Stimulated activated effector memory CD8-positive, alpha-beta T cell treated with anti-CD3 and anti-CD28 coated beads, Interleukin-12 subunit alpha, Interleukin-12 subunit beta, amount 100 ng/mL, for 72 hours (primary cell): Measurements from ENCODE around the gene IFI6.
A peak's percentile ranks its signal among the peaks of the same experiment; 100 is the strongest.
"Not testable (repeated sequence)": the region's sequence is repeated elsewhere in the genome, so short reads cannot be mapped to it uniquely, and the experiment has no call there.

Experiments used
- ATAC-seq: fragments of 150-1000 bp; cut with Tn5 transposase; 2 replicates; pipeline ENCODE4 v1.10.0; 2021
- DNase-seq, 2 donors: peaks; one replicate each; pipeline ENCODE4 v3.0.0; 2021 to 2022; ENCODE audit warnings: low spot score in 2 of 2
- H3K27ac Mint-ChIP-seq: one replicate; pipeline ENCODE4 v1.8.0; 2022; ENCODE audit warnings: mild to moderate bottlenecking, mixed read lengths
- H3K36me3 Mint-ChIP-seq: one replicate; pipeline ENCODE4 v1.8.0; 2022; ENCODE audit warnings: mild to moderate bottlenecking, mixed read lengths
- H3K4me1 Mint-ChIP-seq: one replicate; pipeline ENCODE4 v1.8.0; 2022; ENCODE audit warnings: mixed read lengths
- H3K4me3 Mint-ChIP-seq: one replicate; pipeline ENCODE4 v1.8.0; 2022; ENCODE audit warnings: mild to moderate bottlenecking, mixed read lengths
- H3K9me3 Mint-ChIP-seq: one replicate; pipeline ENCODE4 v1.8.0; 2022; ENCODE audit warnings: mixed read lengths

The IFI6 gene

GRCh38 chr1:27671964-27672749 lies at the start of gene IFI6:
Gene IFI6, minus strand, starts transcription at chr1:27672192. Its CDS starts 2,878 bp downstream, at chr1:27669314.
- H3K4me1 Mint-ChIP-seq = peaks cover 30% of the 10 kb centered on the region
- peaks cover 4% of the 10 kb centered on the region for H3K36me3 Mint-ChIP-seq
- H3K9me3 Mint-ChIP-seq = no peaks in the 10 kb centered on the region
- DNase-seq = peak; percentile 48 to 90
- peak; percentile 94 for ATAC-seq
- peak within 1 kb of the TSS; percentile 79 for H3K4me3 Mint-ChIP-seq
- peak within 1 kb of the TSS; percentile 88 for H3K27ac Mint-ChIP-seq

GRCh38 chr1:27719286-27720251 lies 47.6 kb upstream of the IFI6 start:
- no peak for ATAC-seq
- H3K36me3 Mint-ChIP-seq = no peaks in the 10 kb centered on the region

GRCh38 chr1:27716262-27716895 lies 44.4 kb upstream of the IFI6 start:
- peaks cover 9% of the 10 kb centered on the region for H3K9me3 Mint-ChIP-seq
- no peak overlapping the region for H3K4me3 Mint-ChIP-seq
- no peaks in the 10 kb centered on the region for H3K36me3 Mint-ChIP-seq
- H3K27ac Mint-ChIP-seq = no peak overlapping the region
- H3K4me1 Mint-ChIP-seq = peaks cover 7% of the 10 kb centered on the region
- DNase-seq (no peak), ATAC-seq (no peak)

More at GRCh38 chr1:27719286-27720251, 47.6 kb upstream of the IFI6 start:
- H3K4me1 Mint-ChIP-seq = peaks cover 7% of the 10 kb centered on the region
- H3K9me3 Mint-ChIP-seq = peaks cover 9% of the 10 kb centered on the region
- peak overlapping the region; percentile 1 for H3K27ac Mint-ChIP-seq
- no peak overlapping the region for H3K4me3 Mint-ChIP-seq
- no peak for DNase-seq

GRCh38 chr1:27713869-27714513 lies 42.0 kb upstream of the IFI6 start:
- Mint-ChIP-seq H3K27ac (no peak overlapping the region), H3K4me3 (no peak overlapping the region), H3K36me3 (no peaks in the 10 kb centered on the region), H3K9me3 (peaks cover 9% of the 10 kb centered on the region), H3K4me1 (peaks cover 7% of the 10 kb centered on the region)
- DNase-seq (no peak), ATAC-seq (no peak)

GRCh38 chr1:27713139-27713725 lies 41.2 kb upstream of the IFI6 start:
- DNase-seq = no peak
- ATAC-seq = no peak
- Mint-ChIP-seq H3K27ac (no peak overlapping the region), H3K4me3 (no peak overlapping the region), H3K36me3 (no peaks in the 10 kb centered on the region), H3K9me3 (peaks cover 9% of the 10 kb centered on the region), H3K4me1 (peaks cover 7% of the 10 kb centered on the region)

GRCh38 chr1:27710574-27710973 lies 38.6 kb upstream of the IFI6 start:
- Mint-ChIP-seq H3K9me3 (no peaks in the 10 kb centered on the region), H3K4me3 (no peak overlapping the region), H3K27ac (no peak overlapping the region), H3K4me1 (no peaks in the 10 kb centered on the region), H3K36me3 (no peaks in the 10 kb centered on the region)
- DNase-seq (no peak), ATAC-seq (no peak)

GRCh38 chr1:27705545-27705944 lies 33.6 kb upstream of the IFI6 start:
- Mint-ChIP-seq H3K4me3 (no peak overlapping the region), H3K9me3 (peaks cover 5% of the 10 kb centered on the region), H3K36me3 (no peaks in the 10 kb centered on the region), H3K4me1 (no peaks in the 10 kb centered on the region), H3K27ac (no peak overlapping the region)
- ATAC-seq (no peak), DNase-seq (no peak)

- Mint-ChIP-seq H3K4me1 (no peaks in the 10 kb centered on the region), H3K9me3 (peaks cover 5% of the 10 kb centered on the region), H3K27ac (no peak overlapping the region), H3K4me3 (no peak overlapping the region), H3K36me3 (no peaks in the 10 kb centered on the region)
- DNase-seq = no peak
- no peak for ATAC-seq
These were observed 33.0 kb upstream of the IFI6 start for GRCh38 chr1:27704958-27705357.

GRCh38 chr1:27696835-27697234 lies 24.8 kb upstream of the IFI6 start:
- not testable (repeated sequence) for H3K27ac Mint-ChIP-seq, H3K9me3 Mint-ChIP-seq, ATAC-seq, H3K4me3 Mint-ChIP-seq, DNase-seq, H3K4me1 Mint-ChIP-seq, H3K36me3 Mint-ChIP-seq

- H3K4me3 Mint-ChIP-seq = peak overlapping the region; percentile 62
- ATAC-seq (peak; percentile 69), DNase-seq (no peak)
- H3K4me1 Mint-ChIP-seq = peaks cover 19% of the 10 kb centered on the region
- H3K27ac Mint-ChIP-seq = peak overlapping the region; percentile 94
- H3K36me3 Mint-ChIP-seq = no peaks in the 10 kb centered on the region
- H3K9me3 Mint-ChIP-seq = no peaks in the 10 kb centered on the region
These were observed 18.2 kb upstream of the IFI6 start for GRCh38 chr1:27690183-27690582.

GRCh38 chr1:27689423-27690173 lies 17.6 kb upstream of the IFI6 start:
- H3K27ac Mint-ChIP-seq = peak overlapping the region; percentile 94
- H3K36me3 Mint-ChIP-seq = no peaks in the 10 kb centered on the region
- DNase-seq (no peak), ATAC-seq (peak; percentile 92)
- H3K4me3 Mint-ChIP-seq = peak overlapping the region; percentile 62
- peaks cover 19% of the 10 kb centered on the region for H3K4me1 Mint-ChIP-seq
- no peaks in the 10 kb centered on the region for H3K9me3 Mint-ChIP-seq

GRCh38 chr1:27687906-27688305 lies 15.9 kb upstream of the IFI6 start:
- H3K27ac Mint-ChIP-seq = no peak overlapping the region
- no peaks in the 10 kb centered on the region for H3K9me3 Mint-ChIP-seq
- ATAC-seq = no peak
- no peak for DNase-seq
- H3K36me3 Mint-ChIP-seq = no peaks in the 10 kb centered on the region
- no peak overlapping the region for H3K4me3 Mint-ChIP-seq
- peaks cover 19% of the 10 kb centered on the region for H3K4me1 Mint-ChIP-seq

GRCh38 chr1:27686223-27686990 lies 14.4 kb upstream of the IFI6 start:
- Mint-ChIP-seq H3K4me3 (no peak overlapping the region), H3K9me3 (peaks cover 3% of the 10 kb centered on the region), H3K36me3 (no peaks in the 10 kb centered on the region), H3K27ac (no peak overlapping the region), H3K4me1 (peaks cover 19% of the 10 kb centered on the region)
- no peak for DNase-seq
- ATAC-seq = no peak
